ENCODE results near the gene OR1B1. TPM values are rescaled to one million over a fixed set of nuclear protein-coding genes. Genes with fewer than 3 reads are reported as not detected.
"Not testable (repeated sequence)": the region's sequence is repeated elsewhere in the genome, so short reads cannot be mapped to it uniquely, and the experiment has no call there.

Gene OR1B1
- total RNA-seq, 1 donor from 2014 or later = not detected

- H3K9me3 ChIP-seq (replicated peaks) = peaks cover 6% of the 10 kb centered on the region
- intact Hi-C loops (cut with micrococcal nuclease) = no loop called here
- H3K4me3 ChIP-seq = no peak overlapping the region
- no peaks in the 10 kb centered on the region for H3K27me3 ChIP-seq (ENCODE audit: low read depth)
- H3K4me1 ChIP-seq = no peaks in the 10 kb centered on the region
- TF ChIP-seq, protein P1, sequence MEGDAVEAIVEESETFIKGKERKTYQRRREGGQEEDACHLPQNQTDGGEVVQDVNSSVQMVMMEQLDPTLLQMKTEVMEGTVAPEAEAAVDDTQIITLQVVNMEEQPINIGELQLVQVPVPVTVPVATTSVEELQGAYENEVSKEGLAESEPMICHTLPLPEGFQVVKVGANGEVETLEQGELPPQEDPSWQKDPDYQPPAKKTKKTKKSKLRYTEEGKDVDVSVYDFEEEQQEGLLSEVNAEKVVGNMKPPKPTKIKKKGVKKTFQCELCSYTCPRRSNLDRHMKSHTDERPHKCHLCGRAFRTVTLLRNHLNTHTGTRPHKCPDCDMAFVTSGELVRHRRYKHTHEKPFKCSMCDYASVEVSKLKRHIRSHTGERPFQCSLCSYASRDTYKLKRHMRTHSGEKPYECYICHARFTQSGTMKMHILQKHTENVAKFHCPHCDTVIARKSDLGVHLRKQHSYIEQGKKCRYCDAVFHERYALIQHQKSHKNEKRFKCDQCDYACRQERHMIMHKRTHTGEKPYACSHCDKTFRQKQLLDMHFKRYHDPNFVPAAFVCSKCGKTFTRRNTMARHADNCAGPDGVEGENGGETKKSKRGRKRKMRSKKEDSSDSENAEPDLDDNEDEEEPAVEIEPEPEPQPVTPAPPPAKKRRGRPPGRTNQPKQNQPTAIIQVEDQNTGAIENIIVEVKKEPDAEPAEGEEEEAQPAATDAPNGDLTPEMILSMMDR (IDR thresholded peaks at IDR 0.05; ENCODE audit: borderline replicate concordance) = no peak
- no peak overlapping the region for H3K27ac ChIP-seq (replicated peaks)
- H3K36me3 ChIP-seq = no peaks in the 10 kb centered on the region
- no peak for DNase-seq
Observed at GRCh38 chr9:122606587-122606986, 50.8 kb downstream of the OR1B1 start.

GRCh38 chr9:122605691-122606090, 51.7 kb downstream of the OR1B1 start:
- TF ChIP-seq, protein P1 (IDR thresholded peaks at IDR 0.05; ENCODE audit: borderline replicate concordance) = no peak
- intact Hi-C loops (cut with micrococcal nuclease) = no loop called here
- H3K36me3 ChIP-seq = no peaks in the 10 kb centered on the region
- H3K27me3 ChIP-seq (ENCODE audit: low read depth) = no peaks in the 10 kb centered on the region
- peaks cover 14% of the 10 kb centered on the region for H3K9me3 ChIP-seq (replicated peaks)
- H3K4me1 ChIP-seq = no peaks in the 10 kb centered on the region
- H3K4me3 ChIP-seq = no peak overlapping the region
- no peak for DNase-seq
- H3K27ac ChIP-seq (replicated peaks) = no peak overlapping the region

- H3K4me1 ChIP-seq; DNase-seq; H3K27ac ChIP-seq (replicated peaks); H3K36me3 ChIP-seq; intact Hi-C loops (cut with micrococcal nuclease); H3K9me3 ChIP-seq (replicated peaks); H3K4me3 ChIP-seq; H3K27me3 ChIP-seq (ENCODE audit: low read depth): not testable (repeated sequence)
Observed at GRCh38 chr9:122583284-122583683, 74.1 kb downstream of the OR1B1 start, which contains the start of gene OR1L8. TSS of gene OR1L8 (minus strand) at chr9:122583384. CDS start at chr9:122568477, 14,907 bp downstream.

DNA sequence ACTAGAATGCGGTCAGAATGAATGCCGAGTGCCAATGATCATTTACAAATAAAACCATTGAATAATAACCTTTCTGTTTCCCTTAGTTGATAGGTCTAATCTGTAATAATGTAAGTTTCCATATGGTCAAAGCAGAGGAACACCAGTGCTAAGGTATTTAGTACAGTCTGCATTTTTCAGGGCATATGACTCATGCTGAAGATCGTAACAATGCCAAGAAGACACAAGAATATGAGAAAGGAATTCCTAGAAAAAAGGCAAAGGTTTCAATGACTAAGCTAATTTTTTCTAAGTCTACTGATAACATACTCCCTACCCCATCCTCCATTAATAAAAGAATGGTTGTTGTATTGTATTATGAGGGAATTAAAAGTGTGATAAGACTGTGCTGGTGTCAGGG, 77.1 kb downstream of the OR1B1 start:
- no peaks in the 10 kb centered on the region for H3K27me3 ChIP-seq (ENCODE audit: low read depth)
- no peaks in the 10 kb centered on the region for H3K4me1 ChIP-seq
- H3K27ac ChIP-seq (replicated peaks) = no peak overlapping the region
- no peak for DNase-seq
- TF ChIP-seq, protein P1 (IDR thresholded peaks at IDR 0.05; ENCODE audit: borderline replicate concordance) = no peak
- no peak overlapping the region for H3K4me3 ChIP-seq
- H3K9me3 ChIP-seq (replicated peaks) = peaks cover 18% of the 10 kb centered on the region
- H3K36me3 ChIP-seq = no peaks in the 10 kb centered on the region
- intact Hi-C loops (cut with micrococcal nuclease) = no loop called here

GRCh38 chr9:122579874-122580273, 77.6 kb downstream of the OR1B1 start:
- no peak overlapping the region for H3K4me3 ChIP-seq
- no peaks in the 10 kb centered on the region for H3K4me1 ChIP-seq
- TF ChIP-seq, protein P1 (IDR thresholded peaks at IDR 0.05; ENCODE audit: borderline replicate concordance) = no peak
- H3K27me3 ChIP-seq (ENCODE audit: low read depth) = no peaks in the 10 kb centered on the region
- intact Hi-C loops (cut with micrococcal nuclease) = no loop called here
- H3K9me3 ChIP-seq (replicated peaks) = peaks cover 22% of the 10 kb centered on the region
- no peaks in the 10 kb centered on the region for H3K36me3 ChIP-seq
- no peak for DNase-seq
- H3K27ac ChIP-seq (replicated peaks) = no peak overlapping the region

Other genes starting within 250 kb of the OR1B1 start
- gene OR1J1, start 179.7 kb downstream of the OR1B1 start, total RNA-seq = not detected
- not detected for gene OR1J2, start 146.8 kb downstream of the OR1B1 start, total RNA-seq
- not detected for gene OR1J4, start 138.5 kb downstream of the OR1B1 start, total RNA-seq
- not detected for gene OR1N1, start 130.3 kb downstream of the OR1B1 start, total RNA-seq
- not detected for gene OR1N2, start 104.5 kb downstream of the OR1B1 start, total RNA-seq
- gene OR1L8, start 74.2 kb downstream of the OR1B1 start, total RNA-seq = not detected
- not detected for gene OR1Q1, start 42.9 kb downstream of the OR1B1 start, total RNA-seq
- gene OR1L1, start 4.1 kb upstream of the OR1B1 start, total RNA-seq = not detected
- gene OR1L3, start 17.5 kb upstream of the OR1B1 start, total RNA-seq = not detected
- not detected for gene OR1L4, start 66.4 kb upstream of the OR1B1 start, total RNA-seq
- gene OR1L6, start 84.7 kb upstream of the OR1B1 start, total RNA-seq = not detected
- not detected for gene OR5C1, start 131.3 kb upstream of the OR1B1 start, total RNA-seq
- not detected for gene OR1K1, start 142.5 kb upstream of the OR1B1 start, total RNA-seq
- gene PDCL, start 171.0 kb upstream of the OR1B1 start, total RNA-seq = 8.3 TPM
- 37.7 TPM for gene RC3H2, start 247.7 kb upstream of the OR1B1 start, total RNA-seq

Measured in left ventricle myocardium inferior (tissue), 1 donor.